Endothelial cell of umbilical vein (primary cell): ENCODE measurements around the gene PKDCC.

Experiments
- CTCF ChIP-seq, 2 donors: IDR thresholded peaks; 1 replicate in 1 of 2; 2 replicates in 1 of 2; pipeline ENCODE4 v1.5.1; 2011; ENCODE audit warnings: low read length in 2 of 2, mild to moderate bottlenecking in 2 of 2, moderate library complexity in 2 of 2, control low read depth in 1 of 2, inconsistent platforms in 1 of 2, low read depth in 1 of 2; ENCODE audit not compliant: insufficient read depth in 1 of 2; ENCODE audit errors: extremely low read depth in 1 of 2
- EZH2 ChIP-seq: IDR thresholded peaks from 2 replicates; pipeline ENCODE4 v1.6.1; 2012; ENCODE audit warnings: borderline replicate concordance, low read depth, mild to moderate bottlenecking, moderate library complexity, low read length, inconsistent platforms; ENCODE audit not compliant: severe bottlenecking
- POLR2A ChIP-seq: IDR thresholded peaks from 2 replicates; pipeline ENCODE4 v1.6.1; 2012; ENCODE audit warnings: low read depth, mild to moderate bottlenecking, control low read depth, low read length
- POLR2AphosphoS5 ChIP-seq: IDR thresholded peaks from 2 replicates; pipeline ENCODE4 v1.6.1; 2012; ENCODE audit warnings: low read depth, mild to moderate bottlenecking, control low read depth, low read length, moderate library complexity; ENCODE audit not compliant: insufficient read depth

GRCh38 chr2:42053791-42054701 is 6.2 kb downstream of the PKDCC start:
- TF ChIP-seq CTCF (IDR thresholded peaks at IDR 0.05; ENCODE audit: extremely low read depth in 1 of 2, insufficient read depth in 1 of 2, low read depth in 1 of 2, low read length in 2 of 2) (no peak), POLR2AphosphoS5 (no peak), EZH2 (no peak), POLR2A (no peak)
